HG03378 (cell line): Measurements from ENCODE around the gene SMG6.
A peak's percentile ranks its signal among the peaks of the same experiment; 100 is the strongest.

Experiments used
- ATAC-seq: cut with Tn5 transposase; IDR thresholded peaks from one replicate; pipeline ENCODE4 v1.9.1; 2021; ENCODE audit warnings: mild to moderate bottlenecking, moderate library complexity; ENCODE audit not compliant: unreplicated experiment

Gene SMG6

DNA sequence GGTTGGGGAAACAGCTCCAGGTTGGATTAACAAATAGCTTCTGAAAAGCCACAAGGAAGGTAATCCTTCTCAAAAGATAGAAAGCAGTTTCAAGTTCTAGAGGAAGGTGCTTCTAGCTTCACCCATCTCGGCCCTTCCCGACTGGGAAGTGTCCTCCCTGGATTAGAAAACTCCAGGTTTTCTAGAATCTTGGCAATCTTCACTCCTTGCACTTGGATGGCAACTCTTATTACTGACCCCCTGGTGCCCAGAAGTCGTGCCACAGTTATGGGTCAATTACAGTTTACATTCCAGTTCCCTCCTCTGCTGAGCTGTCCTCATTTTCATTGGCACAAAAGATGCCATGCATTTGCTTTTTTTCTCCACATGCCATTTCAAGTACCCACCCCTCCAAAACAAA lies 65.6 kb downstream of the SMG6 start:
- no peak for ATAC-seq

DNA sequence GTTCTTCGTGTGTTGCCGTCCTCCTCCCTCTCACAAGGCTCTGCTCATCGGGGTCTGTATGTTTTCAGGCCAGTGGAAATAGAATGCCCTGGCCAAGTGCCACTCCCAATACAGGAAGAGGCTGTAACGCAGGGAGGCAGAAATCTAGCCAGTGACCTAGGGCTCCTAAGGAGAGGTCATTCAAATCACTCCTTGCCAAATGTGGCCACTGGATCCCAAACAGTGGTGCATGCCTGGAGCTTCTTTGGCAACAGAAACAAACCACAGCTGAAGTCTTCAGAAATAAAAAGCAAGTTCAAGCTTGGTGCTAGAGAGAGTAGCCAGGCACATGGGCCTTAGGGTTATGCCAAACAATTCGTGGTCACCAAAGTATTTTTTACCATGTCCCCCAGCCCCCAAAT lies 66.1 kb downstream of the SMG6 start:
- no peak for ATAC-seq

DNA sequence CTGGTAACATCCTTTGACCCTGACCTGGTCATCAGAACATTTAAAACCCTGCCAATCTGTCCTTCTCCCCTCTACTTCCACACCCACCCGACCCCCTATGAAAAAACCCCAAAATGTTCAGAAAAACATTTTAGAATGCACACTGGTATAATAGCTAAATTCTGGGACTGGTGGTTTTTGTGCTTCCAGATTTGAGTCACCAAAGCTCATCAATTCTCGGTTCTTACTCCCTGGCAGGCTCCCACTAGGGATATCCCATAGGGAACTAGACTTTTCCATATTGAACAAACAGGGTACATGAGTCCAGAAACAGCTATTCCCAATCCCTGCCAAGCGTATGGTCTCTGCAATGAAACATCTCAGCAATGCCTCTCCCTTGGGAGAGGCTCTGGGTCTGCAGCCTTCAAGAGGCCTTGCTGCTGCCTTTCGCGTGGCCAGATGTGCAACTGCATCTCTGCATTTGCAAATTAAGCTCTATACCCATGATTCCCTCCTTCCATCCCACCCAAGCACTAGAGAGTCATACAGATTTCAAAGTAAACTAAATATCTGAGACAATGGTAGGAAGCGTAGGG lies 67.7 kb downstream of the SMG6 start:
- ATAC-seq: no peak

DNA sequence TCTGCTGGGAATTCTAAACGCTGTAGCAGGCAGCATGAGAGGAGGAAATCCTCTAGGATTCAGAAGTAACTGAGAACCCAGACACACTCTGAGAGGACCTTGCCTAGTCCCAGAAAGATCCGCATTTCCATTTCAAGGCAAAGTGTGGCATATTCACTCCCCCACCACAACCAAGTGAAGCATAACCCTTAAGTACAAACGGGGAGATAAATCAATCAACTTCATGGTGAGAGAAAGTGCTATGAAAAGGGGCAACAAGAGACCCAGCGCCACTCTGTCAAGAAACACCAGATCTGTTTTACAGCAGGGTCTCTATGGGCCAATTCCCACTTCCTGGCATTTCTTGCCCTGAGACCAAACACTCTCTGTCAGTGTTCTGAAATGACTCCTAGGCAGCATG lies 68.3 kb downstream of the SMG6 start:
- ATAC-seq: no peak

DNA sequence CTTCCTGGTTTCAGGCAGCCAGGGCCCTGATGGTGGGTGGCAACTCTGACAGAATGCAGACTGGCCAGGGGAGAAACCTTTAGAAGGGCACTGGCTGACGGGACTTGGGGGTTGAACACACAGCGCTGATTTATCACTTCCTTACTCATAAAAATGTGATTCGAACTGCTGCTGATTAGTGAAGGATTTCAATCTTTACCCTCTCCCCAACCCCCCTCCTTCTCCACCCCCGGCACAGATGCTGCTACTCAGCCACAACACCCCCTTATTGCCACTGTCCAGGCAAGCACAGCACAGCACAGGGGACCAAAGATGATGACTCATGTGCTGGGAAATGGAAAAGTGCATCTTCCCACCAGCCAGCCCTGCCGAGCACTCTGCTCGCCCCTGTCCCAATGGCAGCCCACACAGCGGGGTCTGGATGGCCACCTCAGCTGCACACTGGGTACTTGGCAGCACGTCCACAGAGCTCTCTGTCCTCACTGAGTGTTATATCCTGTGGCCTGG lies 70.1 kb downstream of the SMG6 start:
- no peak for ATAC-seq

DNA sequence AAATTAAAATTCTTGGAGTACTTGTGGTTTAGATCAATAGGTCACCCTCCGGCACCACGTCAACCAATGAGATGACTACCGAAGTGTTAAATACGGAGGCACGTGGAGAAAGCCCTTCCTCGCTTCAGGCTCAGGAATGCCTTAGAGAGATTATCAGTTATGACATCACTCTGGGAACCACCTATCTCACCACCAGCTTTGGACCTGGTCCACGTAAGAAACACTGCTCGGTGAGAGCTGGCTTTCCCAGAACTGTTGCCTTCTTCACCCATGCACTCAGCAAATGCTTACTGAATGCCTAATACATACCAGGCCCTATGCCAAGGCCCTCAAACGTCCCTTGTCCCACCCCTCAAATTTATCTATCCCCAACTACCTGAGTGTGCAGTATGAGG lies 71.3 kb downstream of the SMG6 start:
- ATAC-seq: no peak

DNA sequence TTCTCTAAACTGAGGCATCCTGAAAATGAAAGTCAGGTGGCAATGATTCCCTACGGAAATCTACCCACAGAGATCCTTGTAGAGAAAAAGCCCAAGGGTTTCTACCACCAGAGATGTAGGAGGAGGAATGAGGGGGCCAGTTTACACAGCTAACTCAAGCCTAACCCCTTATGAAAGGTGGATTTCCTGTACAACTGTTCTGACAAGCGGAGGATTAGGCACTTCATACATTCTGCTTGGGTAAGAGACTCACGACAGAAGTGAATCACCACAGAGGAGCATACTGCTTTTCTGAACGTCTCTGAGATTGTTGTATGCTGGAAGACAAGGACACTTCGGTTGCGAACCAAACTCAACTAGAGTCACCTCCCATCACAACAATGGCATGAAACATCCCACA lies 72.7 kb downstream of the SMG6 start:
- no peak for ATAC-seq

DNA sequence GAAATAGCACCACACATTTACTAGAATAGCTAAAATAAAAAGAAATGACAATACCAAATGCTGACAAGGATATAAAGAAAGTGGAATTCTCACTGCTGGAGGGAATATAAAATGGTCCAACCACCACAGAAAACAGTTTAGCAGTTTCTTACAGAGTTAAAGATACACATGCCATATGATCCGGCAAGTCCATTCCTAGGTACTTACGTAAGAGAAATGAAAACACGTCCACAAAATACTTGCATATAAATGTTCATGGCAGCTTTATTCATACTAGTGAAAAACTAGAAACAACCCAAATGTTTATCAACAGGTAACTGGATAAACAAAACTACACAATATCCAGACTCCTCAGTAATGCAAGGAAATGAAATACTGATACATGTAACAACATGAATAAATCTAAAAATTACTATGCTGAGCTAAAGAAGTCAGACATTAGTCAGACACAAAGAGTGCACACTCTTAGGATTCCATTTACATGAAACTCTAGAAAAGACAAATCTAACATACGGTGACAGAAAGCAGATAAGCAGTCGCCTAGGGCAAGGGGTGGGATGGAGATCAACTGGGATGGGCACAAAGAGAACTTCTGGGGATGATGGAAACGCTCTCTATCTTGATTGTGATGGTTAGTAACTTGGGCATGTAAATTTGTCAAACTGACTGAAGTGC lies 76.4 kb downstream of the SMG6 start:
- no peak for ATAC-seq

DNA sequence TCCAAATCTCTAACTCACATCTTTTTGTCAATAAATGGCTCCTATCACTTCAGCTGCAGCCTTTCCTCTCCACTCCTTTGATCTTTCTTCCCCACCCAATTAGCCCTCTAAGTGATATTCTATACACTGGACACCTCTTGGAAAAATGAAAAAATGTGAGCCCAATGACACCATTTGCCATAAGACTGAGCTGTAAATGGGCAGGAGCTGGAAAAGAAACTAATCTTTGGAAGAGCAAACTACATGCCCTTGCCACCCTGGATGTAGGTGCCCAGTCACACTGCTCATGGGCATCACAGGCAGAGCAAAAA lies 80.0 kb downstream of the SMG6 start:
- ATAC-seq: no peak

DNA sequence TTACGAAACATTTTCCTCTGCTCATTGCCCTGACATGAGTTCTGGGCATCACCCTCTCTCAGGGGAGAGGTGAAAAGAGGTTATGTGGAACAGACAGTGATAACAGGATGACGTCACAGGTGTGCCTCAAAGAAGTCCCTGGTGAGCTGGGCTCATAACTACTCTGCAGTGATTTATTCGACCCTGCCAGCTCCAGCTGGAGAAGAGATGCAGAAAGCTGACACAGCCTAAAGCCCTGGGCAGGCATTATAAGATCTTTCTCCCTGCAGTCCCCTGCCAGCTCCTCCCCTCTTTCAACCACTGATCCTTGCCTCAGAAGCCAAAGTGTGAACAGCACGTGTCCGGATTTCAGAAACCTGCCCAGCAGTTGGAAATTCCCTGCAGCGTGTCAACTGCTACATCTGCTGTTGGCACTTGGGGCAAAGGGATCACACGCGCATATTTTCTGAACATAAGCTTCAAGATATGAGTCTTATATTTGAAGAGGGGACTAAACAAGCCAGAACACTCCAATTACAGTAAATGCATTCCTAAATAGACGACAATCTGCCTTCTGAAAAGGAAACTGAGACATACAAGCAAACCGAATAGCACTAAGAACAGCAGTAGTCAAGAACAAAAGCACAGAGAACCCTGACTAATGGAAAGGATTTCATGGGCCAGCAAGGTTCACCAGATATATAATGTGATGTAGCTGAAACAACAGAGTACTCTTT lies 80.5 kb downstream of the SMG6 start:
- no peak for ATAC-seq

DNA sequence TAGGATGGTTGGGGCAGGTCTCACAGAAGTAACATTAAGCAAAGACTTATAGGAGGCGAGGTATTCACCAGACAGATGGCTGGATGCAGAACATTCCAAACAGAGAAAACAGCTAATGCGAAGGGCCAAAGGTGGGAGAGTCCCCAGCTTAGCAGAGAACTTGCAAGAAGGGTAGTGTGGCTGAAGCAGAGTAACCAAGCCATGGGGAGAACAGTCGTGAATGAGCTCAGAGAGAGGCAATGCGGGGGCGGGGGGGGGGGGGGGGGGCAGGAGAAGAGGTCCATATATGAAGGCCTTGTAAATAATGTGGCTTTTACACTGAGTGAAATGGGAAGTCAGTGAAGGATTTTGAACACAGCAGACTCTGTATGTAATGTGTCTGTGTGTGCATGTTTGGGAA lies 81.3 kb downstream of the SMG6 start:
- no peak for ATAC-seq

DNA sequence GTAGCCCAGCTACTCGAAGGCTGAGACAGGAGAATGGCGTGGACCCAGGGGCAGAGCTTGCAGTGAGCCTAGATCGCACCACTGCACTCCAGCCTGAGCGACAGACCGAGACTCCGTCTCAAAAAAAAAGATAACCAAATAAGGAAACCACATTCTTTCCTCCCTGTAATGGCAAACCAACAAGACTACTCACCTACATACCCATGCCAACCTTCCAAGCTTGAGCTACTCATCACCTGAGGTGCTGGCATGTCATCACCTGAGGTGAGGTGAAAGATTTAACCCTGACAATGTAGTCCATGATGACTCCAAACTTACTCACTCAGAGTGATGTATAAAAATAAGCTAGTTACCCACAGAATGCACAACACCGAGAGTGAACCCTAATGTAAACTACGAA lies 85.2 kb downstream of the SMG6 start:
- no peak for ATAC-seq

DNA sequence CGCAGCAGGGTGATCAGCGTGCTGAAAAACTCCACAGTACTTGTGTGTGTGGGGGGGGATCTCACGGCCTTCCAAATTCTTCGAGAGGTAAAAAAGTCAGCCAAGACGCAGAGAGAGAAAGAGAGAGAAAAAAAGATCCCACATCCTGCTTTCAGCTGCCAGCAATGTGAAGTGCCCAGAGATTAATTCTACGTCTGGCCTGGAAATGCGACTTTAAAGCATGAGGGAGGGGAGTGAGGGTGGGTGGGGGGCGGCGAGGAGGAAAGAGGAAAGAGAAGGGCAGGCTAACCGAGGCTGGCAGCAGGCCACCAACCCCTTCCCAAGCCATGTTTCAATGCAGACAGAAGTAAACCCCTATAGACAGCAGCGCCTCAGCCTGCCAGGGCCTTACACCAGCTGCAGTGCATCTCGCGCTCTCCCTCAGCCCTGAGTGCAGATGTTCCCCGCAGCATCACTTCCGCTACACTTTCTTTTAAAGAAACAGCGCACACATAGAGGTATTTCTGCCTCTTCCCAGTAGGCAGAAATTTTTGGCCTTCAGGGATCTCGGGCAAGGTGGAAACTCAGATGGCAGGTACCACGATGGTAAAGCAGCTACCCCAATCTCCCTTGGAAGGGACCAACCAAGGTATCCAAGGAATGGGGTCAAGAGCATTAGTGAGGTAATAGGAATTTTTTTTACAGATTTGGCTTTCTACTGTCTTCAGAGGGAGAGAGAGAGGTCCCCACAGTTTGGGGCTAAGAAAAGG lies 87.8 kb downstream of the SMG6 start:
- ATAC-seq: peak; percentile 73

DNA sequence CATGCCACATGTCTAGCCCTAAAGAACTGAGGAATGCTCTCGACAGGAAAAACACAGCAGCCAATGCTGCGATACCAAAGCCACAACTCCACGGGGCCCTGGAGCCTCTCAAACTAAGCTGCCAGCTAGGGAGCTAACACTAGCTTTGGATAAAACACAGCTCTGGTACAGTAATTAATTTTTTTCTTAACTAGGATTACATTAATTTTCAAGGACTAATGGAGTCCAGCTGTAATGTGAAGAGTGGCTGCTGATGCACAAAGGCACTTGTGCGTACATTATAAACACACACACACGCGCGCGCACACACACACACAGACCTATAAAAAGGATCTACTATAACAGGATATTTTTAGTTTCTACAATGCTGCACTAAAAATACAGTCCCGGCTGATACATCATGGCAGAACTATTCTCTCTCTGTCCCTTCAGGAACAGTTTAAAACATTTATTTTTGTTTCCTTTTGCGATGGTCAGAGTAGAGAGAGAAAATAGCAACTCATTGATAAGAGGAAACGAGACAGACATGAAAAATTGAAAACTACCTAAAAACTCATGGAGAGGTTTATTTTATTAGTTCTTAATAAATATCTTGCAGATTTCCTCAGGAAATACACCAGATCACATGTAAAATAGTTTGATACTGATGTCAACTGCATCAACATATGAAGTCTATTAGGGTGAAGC lies 88.5 kb downstream of the SMG6 start:
- no peak for ATAC-seq

DNA sequence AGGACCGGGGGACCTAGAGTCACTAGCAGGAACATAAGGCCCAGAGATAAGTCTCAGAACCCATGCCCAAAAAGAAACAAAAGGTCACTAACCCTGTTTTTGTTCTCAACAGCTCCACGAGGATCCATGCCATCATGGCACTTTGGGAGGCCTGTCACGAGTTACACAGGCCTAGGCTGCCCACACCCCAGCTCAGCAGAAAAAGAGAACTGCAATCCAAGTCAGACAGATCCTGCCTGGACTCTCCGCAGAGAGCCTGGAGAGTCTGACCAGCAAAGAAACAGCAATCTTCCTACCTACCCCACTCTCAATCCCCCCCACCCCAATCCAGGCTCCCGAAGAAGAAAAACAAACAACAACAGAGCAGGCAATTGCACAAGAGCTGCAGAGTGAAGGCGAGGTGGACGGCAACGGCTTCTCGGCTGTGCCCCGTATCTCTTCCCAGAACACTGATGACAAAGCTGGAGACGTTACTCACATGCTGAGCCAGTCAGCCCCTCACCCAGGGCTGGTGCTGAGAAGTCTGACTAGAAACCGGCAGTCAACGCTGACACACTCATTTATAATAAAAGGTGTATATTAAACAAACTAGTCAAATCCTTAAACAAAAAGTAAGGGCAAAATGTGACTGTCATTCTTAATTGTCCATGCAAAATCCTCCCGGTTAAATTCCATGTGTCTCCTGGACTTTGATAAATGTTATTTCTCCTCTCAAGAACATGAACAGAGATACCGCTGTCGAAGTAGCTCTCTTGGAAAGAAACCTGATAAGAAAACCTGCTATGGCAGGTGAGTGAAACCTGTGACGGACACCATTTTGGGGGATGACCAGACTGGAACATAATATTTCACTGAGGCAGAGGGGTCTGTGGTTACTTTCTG lies 89.3 kb downstream of the SMG6 start:
- ATAC-seq: no peak

DNA sequence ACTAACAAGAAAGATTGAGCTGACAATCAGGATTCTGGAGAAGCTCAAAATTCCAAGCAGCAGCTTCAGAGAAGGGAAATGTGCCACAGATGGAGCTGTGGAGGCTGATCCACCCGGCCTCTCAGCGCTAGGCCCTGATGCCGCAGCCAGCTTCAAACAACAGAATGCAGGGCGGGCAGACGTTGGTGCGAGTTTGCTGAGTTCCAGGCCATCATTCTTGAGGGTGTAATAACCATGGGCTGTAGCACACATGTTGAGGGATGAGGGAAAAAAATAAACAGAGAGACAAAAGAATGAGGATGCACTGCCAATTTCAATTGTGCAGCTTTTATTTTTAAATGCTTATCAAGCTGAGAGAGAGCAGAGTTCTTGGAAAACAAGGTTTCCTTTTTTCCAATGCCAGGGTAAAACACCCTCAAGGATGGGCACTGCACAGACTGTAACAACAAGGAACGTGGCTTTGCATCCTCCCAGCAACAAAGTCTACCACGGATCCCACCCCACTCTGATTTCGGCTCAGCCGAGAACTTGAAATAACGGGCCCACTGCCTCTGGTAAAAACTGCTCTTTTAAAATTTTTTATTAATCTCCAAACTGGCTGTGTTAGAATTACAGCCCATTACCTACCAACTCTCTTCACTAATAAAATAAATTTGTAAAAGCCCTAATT lies 90.2 kb downstream of the SMG6 start:
- no peak for ATAC-seq

DNA sequence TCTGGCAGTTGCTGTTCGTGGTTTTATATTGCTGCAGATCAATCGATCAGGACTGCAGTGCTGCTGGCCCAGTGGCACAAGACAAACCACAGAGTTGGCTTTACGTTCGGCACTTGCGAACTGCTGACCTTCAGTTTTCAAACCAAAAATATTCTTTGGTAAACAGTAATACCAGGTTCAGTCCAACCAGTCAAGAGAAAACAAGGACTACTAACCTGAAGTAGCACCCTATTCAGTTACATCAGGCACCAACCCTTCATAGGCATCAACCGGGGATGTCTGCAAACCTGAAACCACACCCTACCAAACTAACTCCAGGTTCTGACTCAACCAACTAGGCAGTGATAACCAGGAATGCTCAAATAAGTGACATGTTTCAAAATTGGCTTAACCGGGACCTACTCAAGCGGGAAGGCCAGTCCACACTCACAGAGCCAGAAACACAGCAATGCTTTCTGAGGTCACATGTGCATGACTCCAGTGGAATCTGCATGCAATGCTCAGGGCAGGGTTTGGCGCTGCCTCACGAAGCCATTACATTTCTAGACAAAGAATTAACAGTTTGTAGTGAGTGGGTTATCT lies 91.1 kb downstream of the SMG6 start:
- no peak for ATAC-seq

DNA sequence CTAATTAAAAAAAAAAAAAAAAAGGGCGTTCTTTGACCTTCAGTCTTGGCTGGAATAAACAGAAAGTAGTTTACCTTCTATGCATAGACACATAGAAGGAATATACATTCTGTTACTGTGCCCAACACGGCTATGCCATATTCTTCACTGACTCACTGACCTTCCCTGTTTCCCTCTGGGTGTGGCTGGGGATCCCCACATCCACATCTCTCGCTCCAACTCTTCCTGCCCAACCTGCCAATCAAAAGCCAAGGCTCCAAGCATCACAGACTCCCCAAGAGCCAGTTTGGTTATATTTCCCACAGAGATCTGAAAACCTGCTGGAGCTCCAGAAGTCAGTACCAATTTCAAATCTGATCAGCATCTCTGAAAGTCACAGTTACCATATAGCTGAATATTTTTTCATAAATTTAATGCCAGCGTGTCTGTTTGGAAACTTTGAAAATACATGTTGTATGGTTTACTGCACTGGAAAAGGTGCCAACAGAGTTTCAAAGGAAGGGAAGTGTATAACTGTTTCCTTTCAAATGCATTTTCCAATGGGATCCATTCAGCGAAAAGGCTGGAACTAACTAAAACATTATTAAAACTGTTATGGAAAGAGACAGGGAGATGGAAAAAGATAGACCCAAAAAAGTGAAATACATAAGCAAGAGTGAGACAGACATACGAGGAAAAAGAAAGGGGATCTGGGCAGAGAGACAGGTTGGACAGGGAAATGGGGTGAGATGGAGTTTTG lies 91.8 kb downstream of the SMG6 start:
- no peak for ATAC-seq

DNA sequence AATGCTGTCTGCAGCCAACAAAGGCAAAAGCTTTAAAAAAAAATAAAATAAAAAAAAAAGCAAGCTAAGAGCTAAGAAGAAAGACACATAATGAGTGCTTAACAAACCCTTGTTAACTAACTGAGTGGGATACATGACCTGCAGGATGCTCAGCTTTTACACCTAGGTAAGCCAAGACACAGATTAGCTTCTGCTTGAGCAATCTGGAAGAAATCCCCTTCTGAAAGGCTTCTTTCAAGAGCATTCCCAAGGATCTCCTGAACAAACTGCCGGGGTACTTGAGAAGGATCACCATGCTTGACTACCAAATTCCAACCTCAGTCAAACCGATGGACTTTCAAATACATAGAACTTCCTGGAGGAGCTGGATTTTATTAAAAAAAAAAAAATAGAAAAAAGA lies 92.9 kb downstream of the SMG6 start:
- no peak for ATAC-seq
